T-helper 17 cell (primary cell): Measurements from ENCODE around the gene PARD3B. TPM values are rescaled to one million over a fixed set of nuclear protein-coding genes. Genes with fewer than 3 reads are reported as not detected.
"Not testable (repeated sequence)": the region's sequence is repeated elsewhere in the genome, so short reads cannot be mapped to it uniquely, and the experiment has no call there.

ENCODE experiments used
- ATAC-seq: fragments of 150-1000 bp; cut with Tn5 transposase; 2 replicates; pipeline ENCODE4 v1.10.0; 2021; ENCODE audit warnings: mild to moderate bottlenecking, moderate library complexity
- DNase-seq, 3 donors: peaks; one replicate each; pipeline versions ENCODE4 v3.0.0 to v3.0.0-alpha.2; 2020 to 2021
- H3K9me3 ChIP-seq: one replicate; pipeline ENCODE4 v1.7.0; 2013; ENCODE audit warnings: low read length, mild to moderate bottlenecking; ENCODE audit not compliant: control insufficient read depth, poor library complexity, severe bottlenecking
- H3K27ac Mint-ChIP-seq: one replicate; pipeline ENCODE4 v1.8.0; 2022; ENCODE audit warnings: mild to moderate bottlenecking, moderate library complexity, mixed read lengths
- H3K27me3 Mint-ChIP-seq: one replicate; pipeline ENCODE4 v1.8.0; 2022; ENCODE audit warnings: mixed read lengths
- H3K36me3 Mint-ChIP-seq: one replicate; pipeline ENCODE4 v1.8.0; 2022; ENCODE audit warnings: low read depth, mixed read lengths
- H3K4me1 Mint-ChIP-seq: one replicate; pipeline ENCODE4 v1.8.0; 2022; ENCODE audit warnings: mild to moderate bottlenecking, mixed read lengths
- H3K4me3 Mint-ChIP-seq: one replicate; pipeline ENCODE4 v1.8.0; 2022; ENCODE audit warnings: mild to moderate bottlenecking, moderate library complexity, mixed read lengths
- total RNA-seq, 4 donors: library from RNA in 2 of 4; stranded (reverse) in 2 of 4; gene quantifications; one replicate each; pipeline ENCODE4 v1.2.3 and lab custom pipeline; 2022 to 2026

The PARD3B gene
- total RNA-seq, 2 donors from 2014 or later = 1.5 to 3.0 TPM

DNA sequence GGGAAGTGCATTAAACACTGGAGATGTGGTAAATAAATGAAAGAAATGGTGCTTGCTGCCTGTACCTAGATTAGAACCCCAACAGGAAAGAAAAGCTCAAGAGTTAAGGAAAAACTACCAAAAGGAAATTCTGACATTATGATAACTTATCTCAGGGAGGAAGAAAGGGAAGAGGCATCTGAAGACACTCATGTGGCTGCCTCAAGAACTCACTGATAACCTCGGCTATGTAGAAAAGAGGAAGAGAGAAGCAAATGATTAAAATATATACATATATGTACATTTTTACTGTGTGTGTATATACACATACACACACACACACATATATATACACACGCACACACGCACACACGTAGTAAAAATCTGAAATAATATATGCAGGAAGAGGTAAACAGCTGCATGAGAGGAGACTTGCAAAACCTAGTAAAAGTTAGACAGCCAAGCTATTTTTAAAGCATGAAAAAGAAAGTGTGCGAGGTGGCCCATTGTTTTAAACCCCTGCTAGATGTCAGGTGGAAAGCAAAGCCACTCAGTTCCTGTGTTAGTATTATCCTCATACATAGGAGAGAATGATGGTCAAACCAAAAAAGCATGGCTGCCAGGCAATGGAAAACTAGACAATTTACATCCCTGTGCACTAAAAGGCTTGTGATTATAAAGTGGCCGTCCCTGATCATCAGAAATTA lies 654.0 kb downstream of the PARD3B start:
- H3K4me3 Mint-ChIP-seq = no peak overlapping the region
- no peaks in the 10 kb centered on the region for H3K27me3 Mint-ChIP-seq
- no peaks in the 10 kb centered on the region for H3K36me3 Mint-ChIP-seq
- no peak overlapping the region for H3K27ac Mint-ChIP-seq
- no peaks in the 10 kb centered on the region for H3K9me3 ChIP-seq
- no peak for DNase-seq
- H3K4me1 Mint-ChIP-seq = peaks cover 2% of the 10 kb centered on the region
- ATAC-seq = no peak

DNA sequence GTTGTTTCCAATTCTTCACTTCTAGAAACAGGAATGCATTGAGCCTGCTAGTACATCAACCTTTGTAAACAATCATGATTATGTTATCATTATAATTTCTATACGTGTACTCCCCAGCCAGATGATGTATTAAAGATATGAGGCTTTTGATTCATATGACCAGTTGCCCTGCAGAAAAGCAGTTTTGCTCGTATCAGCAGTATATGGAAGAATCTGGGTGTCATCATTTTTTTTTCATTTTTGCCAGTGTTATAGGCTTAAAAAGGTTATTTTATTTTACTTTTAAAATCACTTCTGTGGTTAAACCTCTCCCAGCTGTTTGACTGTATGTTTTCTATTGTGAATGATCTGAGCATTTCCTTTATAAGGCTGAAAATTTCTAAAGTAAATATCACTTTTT lies 665.2 kb downstream of the PARD3B start:
- Mint-ChIP-seq H3K27ac (no peak overlapping the region), H3K27me3 (no peaks in the 10 kb centered on the region), H3K36me3 (no peaks in the 10 kb centered on the region), H3K4me1 (no peaks in the 10 kb centered on the region), H3K4me3 (no peak overlapping the region)
- H3K9me3 ChIP-seq = no peaks in the 10 kb centered on the region
- ATAC-seq (no peak), DNase-seq (no peak)

DNA sequence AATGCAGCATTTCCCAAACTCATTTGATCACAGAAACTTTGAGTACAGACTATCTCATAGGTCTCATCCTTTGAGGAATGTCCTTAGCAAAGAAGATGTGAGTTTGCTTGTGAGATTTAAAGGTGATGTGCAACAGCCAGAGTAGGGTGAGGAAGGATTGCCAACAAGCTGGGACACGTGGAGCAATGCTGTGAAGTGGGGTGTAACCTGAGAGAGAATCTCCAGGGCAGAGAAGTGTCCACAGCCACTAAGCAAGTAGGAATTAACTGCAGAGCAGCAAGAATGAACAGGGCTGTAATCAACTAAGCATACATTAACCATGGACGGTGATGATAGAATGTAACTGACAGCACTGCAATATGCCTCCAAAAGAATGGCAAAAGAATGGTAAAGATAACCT lies 667.1 kb downstream of the PARD3B start:
- Mint-ChIP-seq H3K27me3 (no peaks in the 10 kb centered on the region), H3K27ac (no peak overlapping the region), H3K4me3 (no peak overlapping the region), H3K36me3 (no peaks in the 10 kb centered on the region), H3K4me1 (peaks cover 2% of the 10 kb centered on the region)
- no peak for DNase-seq
- ATAC-seq = no peak
- H3K9me3 ChIP-seq = no peaks in the 10 kb centered on the region

DNA sequence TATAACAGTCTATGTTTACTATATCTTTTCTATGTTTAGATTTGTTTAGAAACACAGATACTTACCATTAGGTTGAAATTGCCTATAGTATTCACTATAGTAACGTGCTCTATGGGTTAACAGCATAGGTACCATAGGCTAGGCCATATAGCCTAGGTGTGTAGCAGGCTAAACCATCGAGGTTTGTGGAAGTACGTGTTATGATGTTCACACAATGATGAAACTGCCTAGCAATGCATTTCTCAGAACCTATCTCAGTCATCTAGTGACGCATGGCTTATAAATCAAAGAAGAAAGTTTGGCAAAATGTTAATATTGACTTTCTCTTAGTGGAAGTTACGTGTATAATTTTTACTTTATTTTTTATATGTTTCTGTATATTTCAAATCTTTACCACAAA lies 670.8 kb downstream of the PARD3B start:
- no peaks in the 10 kb centered on the region for H3K9me3 ChIP-seq
- no peaks in the 10 kb centered on the region for H3K36me3 Mint-ChIP-seq
- no peak for ATAC-seq
- H3K27ac Mint-ChIP-seq = no peak overlapping the region
- H3K4me3 Mint-ChIP-seq = no peak overlapping the region
- no peak for DNase-seq
- peaks cover 2% of the 10 kb centered on the region for H3K4me1 Mint-ChIP-seq
- H3K27me3 Mint-ChIP-seq = no peaks in the 10 kb centered on the region

DNA sequence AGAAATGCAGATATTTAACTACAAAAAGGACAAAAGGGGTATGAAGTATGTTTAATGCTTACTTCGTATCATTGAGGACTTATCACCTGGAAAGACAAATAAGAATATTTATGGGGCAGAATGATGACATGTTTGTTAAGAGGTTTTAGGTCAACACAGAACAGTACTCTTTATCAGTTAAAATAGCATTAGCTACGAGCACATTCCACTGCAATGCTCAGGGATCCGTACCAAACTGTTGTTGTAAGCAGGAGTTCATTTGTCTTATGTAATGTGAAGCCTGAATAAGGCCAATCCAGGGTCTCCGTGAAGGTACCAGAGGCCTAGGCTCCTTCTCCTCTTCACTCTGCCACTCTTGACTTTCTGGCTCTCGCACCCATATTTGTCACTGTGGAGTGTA lies 671.3 kb downstream of the PARD3B start:
- Mint-ChIP-seq H3K36me3 (no peaks in the 10 kb centered on the region), H3K4me1 (peaks cover 2% of the 10 kb centered on the region), H3K27ac (no peak overlapping the region), H3K27me3 (no peaks in the 10 kb centered on the region), H3K4me3 (no peak overlapping the region)
- no peaks in the 10 kb centered on the region for H3K9me3 ChIP-seq
- ATAC-seq (no peak), DNase-seq (no peak)

DNA sequence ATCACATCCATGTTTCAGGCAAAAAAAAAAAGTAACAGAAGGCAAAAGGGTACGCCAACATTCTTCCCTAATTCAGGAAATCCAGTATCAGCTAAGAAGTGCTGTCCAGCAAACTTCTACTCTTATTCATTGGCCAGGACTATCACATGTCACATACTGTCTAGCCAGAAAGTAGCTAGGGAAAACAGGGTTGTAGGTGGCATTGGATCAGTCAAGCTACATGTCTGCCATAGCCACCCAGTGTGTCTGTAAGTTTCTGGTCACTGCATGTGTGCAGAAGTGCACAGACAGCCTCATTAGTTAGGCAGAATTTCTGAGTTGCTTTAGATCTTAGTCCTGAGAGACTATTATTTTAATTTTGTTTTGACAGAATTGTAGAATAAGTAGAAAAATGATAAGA lies 671.7 kb downstream of the PARD3B start:
- DNase-seq = no peak
- Mint-ChIP-seq H3K36me3 (no peaks in the 10 kb centered on the region), H3K27ac (no peak overlapping the region), H3K27me3 (no peaks in the 10 kb centered on the region), H3K4me3 (no peak overlapping the region), H3K4me1 (peaks cover 2% of the 10 kb centered on the region)
- no peak for ATAC-seq
- no peaks in the 10 kb centered on the region for H3K9me3 ChIP-seq

DNA sequence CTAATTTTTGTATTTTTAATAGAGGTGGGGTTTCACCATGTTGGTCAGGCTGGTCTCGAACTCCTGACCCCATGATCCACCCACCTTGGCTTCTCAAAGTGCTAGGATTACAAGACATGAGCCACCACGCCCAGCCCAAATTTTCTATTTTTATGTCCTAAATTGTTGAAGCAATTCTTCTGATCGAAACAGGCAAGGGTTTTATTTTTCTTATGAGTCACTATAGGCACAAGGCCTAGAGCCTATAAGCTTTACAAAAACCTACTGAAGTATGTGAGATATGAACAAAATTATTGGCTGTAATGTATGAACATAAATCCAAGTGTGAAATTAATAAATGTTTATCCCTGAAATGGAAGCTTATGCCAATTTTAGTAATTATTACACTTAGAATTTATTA lies 672.8 kb downstream of the PARD3B start:
- no peak for ATAC-seq
- no peaks in the 10 kb centered on the region for H3K36me3 Mint-ChIP-seq
- H3K9me3 ChIP-seq = no peaks in the 10 kb centered on the region
- H3K27ac Mint-ChIP-seq = no peak overlapping the region
- no peak overlapping the region for H3K4me3 Mint-ChIP-seq
- no peaks in the 10 kb centered on the region for H3K27me3 Mint-ChIP-seq
- DNase-seq = no peak
- H3K4me1 Mint-ChIP-seq = peaks cover 2% of the 10 kb centered on the region

DNA sequence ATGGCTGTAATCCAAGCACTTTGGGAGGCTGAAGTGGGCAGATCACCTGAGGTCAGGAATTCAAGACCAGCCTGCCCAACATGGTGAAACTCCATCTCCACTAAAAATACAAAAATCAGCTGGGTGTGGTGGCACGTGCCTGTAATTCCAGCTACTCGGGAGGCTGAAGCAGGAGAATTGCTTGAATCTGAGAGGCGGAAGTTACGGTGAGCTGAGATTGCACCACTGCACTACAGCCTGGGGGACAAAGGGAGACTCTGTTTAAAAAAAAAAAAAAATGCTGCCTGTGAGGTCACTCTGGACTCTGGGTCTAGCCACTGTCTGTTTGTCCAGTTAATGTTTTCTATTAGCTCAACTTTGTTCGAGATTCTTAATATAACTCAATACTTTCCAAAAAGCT lies 673.5 kb downstream of the PARD3B start:
- not testable (repeated sequence) for H3K4me1 Mint-ChIP-seq, H3K36me3 Mint-ChIP-seq, H3K27me3 Mint-ChIP-seq, H3K9me3 ChIP-seq, DNase-seq, H3K4me3 Mint-ChIP-seq, H3K27ac Mint-ChIP-seq, ATAC-seq

DNA sequence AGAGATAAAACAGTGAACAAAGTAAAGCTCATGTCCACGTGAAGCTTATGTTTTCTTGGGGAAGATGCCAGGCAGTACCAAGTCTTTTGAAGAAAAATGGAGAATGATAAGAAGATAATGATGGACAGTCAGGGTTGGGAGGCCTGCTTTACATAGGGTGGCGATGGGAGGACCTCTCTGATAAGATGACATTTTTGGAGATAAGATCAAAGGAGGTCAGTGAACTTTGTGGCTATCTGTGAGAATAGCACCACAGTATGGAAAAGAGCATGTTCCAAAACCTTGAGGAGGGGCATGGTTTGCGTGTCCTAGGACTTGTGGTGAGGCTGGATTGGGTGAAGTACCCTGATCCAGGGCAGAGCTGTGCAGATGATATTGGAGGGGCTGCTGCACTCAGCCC lies 675.3 kb downstream of the PARD3B start:
- no peaks in the 10 kb centered on the region for H3K9me3 ChIP-seq
- DNase-seq = no peak
- H3K4me3 Mint-ChIP-seq = no peak overlapping the region
- no peaks in the 10 kb centered on the region for H3K36me3 Mint-ChIP-seq
- peaks cover 2% of the 10 kb centered on the region for H3K4me1 Mint-ChIP-seq
- H3K27ac Mint-ChIP-seq = no peak overlapping the region
- no peaks in the 10 kb centered on the region for H3K27me3 Mint-ChIP-seq
- no peak for ATAC-seq

DNA sequence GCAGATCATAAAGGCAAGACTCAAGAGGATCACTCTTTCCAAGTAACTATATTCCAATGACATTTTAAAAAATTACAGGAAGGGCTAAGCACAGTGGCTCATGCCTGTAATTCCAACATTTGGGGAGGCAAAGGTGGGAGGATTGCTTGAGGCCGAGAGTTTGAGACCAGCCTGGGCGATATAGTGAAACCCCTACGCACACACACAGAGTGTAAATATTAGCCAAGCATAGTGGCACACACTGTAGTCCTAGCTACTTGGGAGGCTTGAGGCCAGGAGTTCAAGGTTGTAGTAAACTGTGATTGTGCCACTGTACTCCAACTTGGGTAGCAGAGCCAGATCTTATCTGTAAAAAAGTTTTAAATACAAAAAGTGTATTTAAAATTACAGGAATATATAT lies 686.8 kb downstream of the PARD3B start:
- no peaks in the 10 kb centered on the region for H3K27me3 Mint-ChIP-seq
- H3K9me3 ChIP-seq = no peaks in the 10 kb centered on the region
- ATAC-seq (no peak), DNase-seq (no peak)
- no peaks in the 10 kb centered on the region for H3K4me1 Mint-ChIP-seq
- H3K27ac Mint-ChIP-seq = no peak overlapping the region
- peaks cover 2% of the 10 kb centered on the region for H3K36me3 Mint-ChIP-seq
- no peak overlapping the region for H3K4me3 Mint-ChIP-seq

DNA sequence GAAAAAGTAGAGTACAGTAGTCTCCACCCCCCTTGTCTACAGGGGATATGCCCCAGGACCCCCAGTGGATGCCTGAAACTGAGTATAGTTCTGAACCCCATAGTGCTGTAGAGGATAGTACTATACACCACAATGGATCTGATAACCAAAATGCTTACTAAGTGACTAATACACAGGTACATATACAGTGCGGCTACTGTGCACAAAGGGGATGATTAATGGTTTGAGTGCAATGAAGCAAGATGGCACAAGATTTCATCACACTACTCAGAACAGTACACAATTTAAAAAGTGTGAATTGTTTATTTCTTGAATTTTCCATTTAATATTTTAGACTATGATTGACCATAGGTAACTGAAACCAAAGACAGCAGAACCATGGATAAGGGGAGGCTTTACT lies 690.2 kb downstream of the PARD3B start:
- DNase-seq = no peak
- H3K9me3 ChIP-seq = no peaks in the 10 kb centered on the region
- no peaks in the 10 kb centered on the region for H3K4me1 Mint-ChIP-seq
- no peak overlapping the region for H3K4me3 Mint-ChIP-seq
- no peaks in the 10 kb centered on the region for H3K27me3 Mint-ChIP-seq
- H3K27ac Mint-ChIP-seq = no peak overlapping the region
- no peak for ATAC-seq
- no peaks in the 10 kb centered on the region for H3K36me3 Mint-ChIP-seq

DNA sequence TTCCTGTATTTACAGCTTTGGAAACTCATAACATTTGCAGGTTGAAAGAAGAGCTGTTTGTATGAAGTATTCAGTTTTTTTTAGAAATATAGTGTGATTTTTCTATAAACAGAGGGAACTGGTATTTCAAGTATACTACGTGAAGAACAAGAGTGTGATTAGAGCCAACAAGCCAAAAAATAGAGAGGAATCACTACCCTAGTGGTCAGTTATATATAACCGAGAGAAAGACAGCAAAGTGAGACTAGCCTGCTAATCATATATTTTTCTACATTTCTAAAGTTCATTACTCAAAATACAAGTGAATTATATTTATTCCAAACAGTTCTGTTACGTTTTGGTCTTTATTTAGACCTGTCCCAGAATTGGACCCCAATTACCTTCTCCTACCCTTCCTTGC lies 692.2 kb downstream of the PARD3B start:
- no peak for DNase-seq
- H3K27ac Mint-ChIP-seq = no peak overlapping the region
- H3K36me3 Mint-ChIP-seq = no peaks in the 10 kb centered on the region

DNA sequence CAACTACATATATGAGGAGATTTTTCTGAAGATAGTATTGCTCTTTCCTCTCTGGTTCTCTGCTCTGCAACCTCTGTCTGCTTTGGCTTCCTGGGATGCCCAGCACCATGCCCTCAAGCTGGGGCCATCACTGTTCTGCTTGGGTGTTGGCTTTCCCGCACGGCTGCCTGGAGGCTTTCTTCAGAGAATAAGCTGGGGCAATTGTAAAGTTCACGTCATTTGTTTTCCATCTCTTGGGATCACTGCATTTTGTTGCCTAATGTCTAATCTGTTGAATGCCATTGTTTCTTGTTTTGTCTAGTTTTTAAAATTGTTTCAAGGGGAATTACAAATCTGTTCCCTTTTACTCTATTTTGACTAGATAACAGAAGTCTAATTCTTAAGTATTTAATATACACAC lies 699.7 kb downstream of the PARD3B start:
- no peak overlapping the region for H3K4me3 Mint-ChIP-seq
- DNase-seq (no peak), ATAC-seq (no peak)
- H3K27ac Mint-ChIP-seq = no peak overlapping the region
- H3K9me3 ChIP-seq = no peaks in the 10 kb centered on the region
- H3K4me1 Mint-ChIP-seq = no peaks in the 10 kb centered on the region
- no peaks in the 10 kb centered on the region for H3K36me3 Mint-ChIP-seq
- H3K27me3 Mint-ChIP-seq = no peaks in the 10 kb centered on the region

More for the DNA sequence above, 692.2 kb downstream of the PARD3B start:
- Mint-ChIP-seq H3K4me3 (no peak overlapping the region), H3K27me3 (no peaks in the 10 kb centered on the region), H3K4me1 (no peaks in the 10 kb centered on the region)
- H3K9me3 ChIP-seq = no peaks in the 10 kb centered on the region
- no peak for ATAC-seq

DNA sequence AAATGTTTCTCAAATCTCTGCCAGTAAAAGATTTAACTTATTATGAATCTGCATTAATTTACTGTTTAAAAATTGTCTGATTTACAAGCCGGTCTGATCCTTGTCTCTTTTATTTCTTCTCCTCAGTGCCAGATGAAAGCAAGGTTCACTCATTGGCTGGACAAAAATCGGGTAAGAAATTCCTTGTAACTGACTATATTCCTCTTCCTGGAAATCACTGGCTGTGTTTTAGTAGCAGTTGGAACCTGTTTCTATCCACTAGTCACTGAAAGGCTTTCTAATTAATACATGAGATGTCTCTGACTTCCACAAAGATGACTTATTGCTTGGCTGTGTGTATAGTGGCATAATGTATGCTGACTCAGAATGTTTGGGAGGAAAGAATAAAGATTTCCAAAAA lies 700.4 kb downstream of the PARD3B start:
- DNase-seq (no peak), ATAC-seq (no peak)
- no peaks in the 10 kb centered on the region for H3K36me3 Mint-ChIP-seq
- H3K4me3 Mint-ChIP-seq = no peak overlapping the region
- no peaks in the 10 kb centered on the region for H3K9me3 ChIP-seq
- peak overlapping the region; percentile 27 for H3K27ac Mint-ChIP-seq
- no peaks in the 10 kb centered on the region for H3K4me1 Mint-ChIP-seq
- H3K27me3 Mint-ChIP-seq = no peaks in the 10 kb centered on the region
